Activated B cell treated with CpG ODN at 0.5 μM for 24 hours (primary cell): ENCODE data around the gene SMARCA1. TPM values are rescaled to one million over a fixed set of nuclear protein-coding genes. Genes with fewer than 3 reads are reported as not detected.

Experiments
- ATAC-seq: fragments of 200-7000 bp; cut with Tn5 transposase; one replicate; pipeline ENCODE4 v1.10.0; 2021; ENCODE audit warnings: low read depth, mild to moderate bottlenecking, moderate library complexity
- CTCF ChIA-PET: fragments of 350-600 bp; sonication (Branson Sonifier 250); formaldehyde crosslinking; loops from one replicate; lab custom pipeline; 2021; ENCODE audit warnings: antibody characterized with exemption; lab: Charles Lee
- POLR2A ChIA-PET: fragments of 350-600 bp; sonication (Branson Sonifier 250); formaldehyde crosslinking; loops from one replicate; lab custom pipeline; 2021; ENCODE audit warnings: antibody characterized with exemption; lab: Charles Lee
- DNase-seq: peaks from one replicate; pipeline ENCODE4 v3.0.0; 2022
- H3K27ac Mint-ChIP-seq: one replicate; pipeline ENCODE4 v1.8.0; 2020; ENCODE audit warnings: mixed read lengths
- H3K27me3 Mint-ChIP-seq: one replicate; pipeline ENCODE4 v1.8.0; 2021; ENCODE audit warnings: mixed read lengths
- H3K36me3 Mint-ChIP-seq: one replicate; pipeline ENCODE4 v1.8.0; 2021; ENCODE audit warnings: low read depth, mixed read lengths
- H3K4me1 Mint-ChIP-seq: one replicate; pipeline ENCODE4 v1.8.0; 2021; ENCODE audit warnings: mixed read lengths
- H3K4me3 Mint-ChIP-seq: one replicate; pipeline ENCODE4 v1.8.0; 2020; ENCODE audit warnings: mild to moderate bottlenecking, mixed read lengths
- H3K9me3 Mint-ChIP-seq: one replicate; pipeline ENCODE4 v1.8.0; 2020; ENCODE audit warnings: mixed read lengths
- intact Hi-C: fragments of 100-400 bp; cut with micrococcal nuclease; formaldehyde crosslinking; loops from one replicate; pipeline ENCODE4 v1.15.1; 2024
- total RNA-seq: library from RNA; stranded (reverse); gene quantifications from 2 replicates; pipeline ENCODE4 v1.2.3, GENCODE V29; 2022
- TF ChIP-seq, protein P1 (sequence below): fragments of 200-600 bp; IDR thresholded peaks from one replicate; pipeline ENCODE4 v1.8.0; 2022; ENCODE audit warnings: antibody characterized with exemption, mild to moderate bottlenecking

The SMARCA1 gene
- total RNA-seq, 1 donor from 2014 or later, result 1.1 TPM

DNA sequence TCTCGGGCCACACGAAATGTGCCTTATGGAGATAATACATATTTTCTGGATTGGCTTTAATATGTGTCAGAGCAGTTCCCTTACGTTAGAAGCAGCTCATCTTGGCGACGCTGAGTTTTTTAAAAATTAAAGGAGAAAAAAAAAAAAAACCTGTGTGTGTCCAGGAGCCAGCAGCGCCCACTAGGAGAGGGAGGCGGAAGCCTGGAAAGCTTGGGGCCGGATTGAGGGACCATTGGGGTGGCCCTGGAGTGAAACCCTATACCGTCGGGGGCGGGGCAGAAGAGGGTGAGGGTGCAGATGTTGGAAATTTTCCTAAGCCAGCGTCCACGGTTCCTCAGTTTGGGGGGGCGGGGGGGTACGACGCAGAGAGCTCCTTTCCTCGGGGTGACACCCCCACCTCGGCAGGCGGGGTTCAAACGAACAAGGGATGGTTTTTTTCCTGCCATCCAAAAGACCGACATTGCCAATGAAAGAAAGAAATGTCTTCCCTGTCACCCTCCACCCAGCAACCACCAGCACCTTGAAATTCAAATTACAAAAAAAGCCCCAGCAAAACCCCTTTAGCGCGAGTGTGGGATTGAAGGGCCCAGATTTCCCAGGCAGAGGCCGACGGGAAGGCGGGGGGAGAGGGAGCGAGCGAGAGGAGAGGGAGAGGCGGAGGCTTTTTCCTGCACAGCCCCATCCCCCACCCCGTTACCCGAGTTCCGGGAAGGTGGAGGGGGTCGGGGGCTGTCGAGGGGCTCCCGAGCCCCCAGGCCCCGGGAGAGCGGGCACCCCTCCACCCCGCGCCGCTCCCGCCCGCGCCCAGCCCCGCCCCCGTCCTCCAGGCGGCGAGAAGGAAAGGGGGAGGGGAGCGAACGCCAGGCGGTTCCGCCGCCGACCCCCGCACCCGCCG, 859 bp downstream of the SMARCA1 start:
- Mint-ChIP-seq H3K27me3 (peaks cover 2% of the 10 kb centered on the region), H3K9me3 (no peaks in the 10 kb centered on the region), H3K4me3 (peak overlapping the region; percentile 84), H3K4me1 (peaks cover 3% of the 10 kb centered on the region), H3K36me3 (no peaks in the 10 kb centered on the region), H3K27ac (no peak overlapping the region)
- ATAC-seq (peak; percentile 49), DNase-seq (no peak)
- intact Hi-C loops, result no loop called here
- TF ChIP-seq, protein P1, sequence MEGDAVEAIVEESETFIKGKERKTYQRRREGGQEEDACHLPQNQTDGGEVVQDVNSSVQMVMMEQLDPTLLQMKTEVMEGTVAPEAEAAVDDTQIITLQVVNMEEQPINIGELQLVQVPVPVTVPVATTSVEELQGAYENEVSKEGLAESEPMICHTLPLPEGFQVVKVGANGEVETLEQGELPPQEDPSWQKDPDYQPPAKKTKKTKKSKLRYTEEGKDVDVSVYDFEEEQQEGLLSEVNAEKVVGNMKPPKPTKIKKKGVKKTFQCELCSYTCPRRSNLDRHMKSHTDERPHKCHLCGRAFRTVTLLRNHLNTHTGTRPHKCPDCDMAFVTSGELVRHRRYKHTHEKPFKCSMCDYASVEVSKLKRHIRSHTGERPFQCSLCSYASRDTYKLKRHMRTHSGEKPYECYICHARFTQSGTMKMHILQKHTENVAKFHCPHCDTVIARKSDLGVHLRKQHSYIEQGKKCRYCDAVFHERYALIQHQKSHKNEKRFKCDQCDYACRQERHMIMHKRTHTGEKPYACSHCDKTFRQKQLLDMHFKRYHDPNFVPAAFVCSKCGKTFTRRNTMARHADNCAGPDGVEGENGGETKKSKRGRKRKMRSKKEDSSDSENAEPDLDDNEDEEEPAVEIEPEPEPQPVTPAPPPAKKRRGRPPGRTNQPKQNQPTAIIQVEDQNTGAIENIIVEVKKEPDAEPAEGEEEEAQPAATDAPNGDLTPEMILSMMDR, result no peak
- CTCF ChIA-PET, result no interaction called here
- POLR2A ChIA-PET, result interaction anchor here (0.7 kb wide), 1 partner anchor 1786 kb away, joined by 3 read pairs; no protein-coding TSS in a partner anchor

DNA sequence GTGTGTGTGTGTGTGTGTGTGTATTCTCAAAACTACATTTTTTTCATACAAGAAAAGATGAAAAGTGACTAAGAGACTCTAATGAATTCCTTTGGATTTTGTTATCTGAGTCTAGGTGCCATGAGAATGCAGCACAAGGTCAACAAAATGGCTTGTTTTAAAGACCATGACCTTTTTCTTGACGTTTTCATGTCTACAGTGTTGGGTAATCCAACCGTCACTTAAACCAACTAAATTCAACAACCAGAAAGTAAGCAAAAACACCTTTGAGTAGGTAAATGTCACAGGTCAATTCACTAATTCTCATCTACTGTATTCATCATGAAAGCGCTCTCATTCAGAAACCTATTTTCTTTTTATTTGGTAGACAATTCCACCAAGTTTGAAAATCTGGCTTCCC, 3.1 kb downstream of the SMARCA1 start:
- POLR2A ChIA-PET, result no interaction called here

DNA sequence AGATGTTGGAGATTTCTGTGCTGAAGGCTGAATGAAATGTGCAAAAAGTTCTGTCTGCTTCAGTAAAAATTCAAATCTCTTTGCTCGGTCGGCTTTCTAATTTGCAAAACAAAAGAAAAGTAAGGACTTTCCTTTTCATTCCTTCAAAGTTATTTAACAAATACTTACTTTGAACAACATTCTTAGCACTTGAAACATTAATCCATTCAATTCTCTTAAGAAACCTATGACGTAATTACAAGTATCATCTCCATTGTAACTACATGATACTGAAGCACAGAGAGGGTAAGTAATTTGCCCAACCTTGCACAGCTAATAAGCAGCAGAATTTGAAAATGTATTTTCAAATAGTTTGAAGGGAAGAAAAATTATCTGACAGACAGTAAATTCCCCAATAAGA, 6.9 kb downstream of the SMARCA1 start:
- intact Hi-C loops, result no loop called here
- TF ChIP-seq, protein P1, result no peak
- ChIA-PET CTCF (no interaction called here), POLR2A (no interaction called here)
- ATAC-seq (no peak), DNase-seq (no peak)
- no peak overlapping the region for H3K27ac Mint-ChIP-seq
- H3K27me3 Mint-ChIP-seq, result peaks cover 8% of the 10 kb centered on the region
- no peaks in the 10 kb centered on the region for H3K9me3 Mint-ChIP-seq
- H3K4me3 Mint-ChIP-seq, result no peak overlapping the region
- no peaks in the 10 kb centered on the region for H3K4me1 Mint-ChIP-seq
- no peaks in the 10 kb centered on the region for H3K36me3 Mint-ChIP-seq

More for the DNA sequence above, 3.1 kb downstream of the SMARCA1 start:
- CTCF ChIA-PET, result no interaction called here
- intact Hi-C loops, result no loop called here
- TF ChIP-seq, protein P1, result no peak
- ATAC-seq (no peak), DNase-seq (no peak)
- H3K4me1 Mint-ChIP-seq, result peaks cover 3% of the 10 kb centered on the region
- no peak overlapping the region for H3K27ac Mint-ChIP-seq
- no peak overlapping the region for H3K4me3 Mint-ChIP-seq
- no peaks in the 10 kb centered on the region for H3K9me3 Mint-ChIP-seq
- H3K36me3 Mint-ChIP-seq, result no peaks in the 10 kb centered on the region
- peaks cover 6% of the 10 kb centered on the region for H3K27me3 Mint-ChIP-seq

DNA sequence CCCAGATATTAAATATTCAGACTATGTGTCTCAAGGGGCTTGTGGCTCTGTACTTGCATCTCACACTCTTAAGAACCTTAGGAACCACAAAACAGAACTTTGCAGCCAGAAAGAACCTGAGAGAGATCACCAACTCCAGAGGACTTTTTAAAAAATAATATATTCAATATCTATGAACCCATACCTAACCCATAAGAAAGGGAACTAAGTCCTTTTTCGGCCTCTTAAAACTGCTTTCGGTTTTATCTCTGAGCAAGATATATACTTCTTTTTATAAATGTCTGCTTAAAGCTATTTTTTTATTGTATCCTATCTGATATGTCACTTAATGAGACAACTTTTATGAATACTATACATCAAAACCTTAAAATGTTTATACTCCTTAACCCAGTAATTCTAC, 10.9 kb downstream of the SMARCA1 start:
- Mint-ChIP-seq H3K9me3 (no peaks in the 10 kb centered on the region), H3K27me3 (peaks cover 8% of the 10 kb centered on the region), H3K4me1 (no peaks in the 10 kb centered on the region), H3K4me3 (no peak overlapping the region), H3K27ac (no peak overlapping the region), H3K36me3 (no peaks in the 10 kb centered on the region)
- CTCF ChIA-PET, result no interaction called here
- ATAC-seq (no peak), DNase-seq (no peak)
- TF ChIP-seq, protein P1, result no peak
- intact Hi-C loops, result no loop called here
- POLR2A ChIA-PET, result no interaction called here

DNA sequence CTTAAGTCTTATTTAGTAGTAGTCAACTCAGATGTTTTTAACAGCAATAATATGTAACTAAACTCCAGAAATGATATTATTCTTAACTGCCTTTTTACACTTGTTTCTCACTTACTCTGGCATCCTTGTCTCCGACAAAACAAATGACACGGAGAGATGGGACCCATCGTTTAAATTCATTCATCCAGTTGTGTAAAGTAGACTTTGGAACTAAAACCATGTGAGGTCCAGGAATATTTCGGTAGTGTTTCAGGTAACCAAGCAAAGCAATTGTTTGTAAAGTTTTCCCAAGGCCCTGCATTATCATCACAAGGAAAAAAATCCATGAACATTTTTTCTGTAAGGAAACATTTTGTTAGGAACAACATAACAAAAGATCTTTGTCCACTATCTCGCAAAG, 11.6 kb downstream of the SMARCA1 start:
- POLR2A ChIA-PET, result no interaction called here
- CTCF ChIA-PET, result no interaction called here
- no peak overlapping the region for H3K27ac Mint-ChIP-seq
- H3K4me1 Mint-ChIP-seq, result no peaks in the 10 kb centered on the region
- no peak overlapping the region for H3K4me3 Mint-ChIP-seq
- H3K27me3 Mint-ChIP-seq, result peaks cover 8% of the 10 kb centered on the region
- TF ChIP-seq, protein P1, result no peak
- H3K36me3 Mint-ChIP-seq, result no peaks in the 10 kb centered on the region
- ATAC-seq (no peak), DNase-seq (no peak)
- H3K9me3 Mint-ChIP-seq, result no peaks in the 10 kb centered on the region
- intact Hi-C loops, result no loop called here
